ENCODE results near the gene PRR5L.
A peak's percentile ranks its signal among the peaks of the same experiment; 100 is the strongest.

Gene PRR5L

DNA sequence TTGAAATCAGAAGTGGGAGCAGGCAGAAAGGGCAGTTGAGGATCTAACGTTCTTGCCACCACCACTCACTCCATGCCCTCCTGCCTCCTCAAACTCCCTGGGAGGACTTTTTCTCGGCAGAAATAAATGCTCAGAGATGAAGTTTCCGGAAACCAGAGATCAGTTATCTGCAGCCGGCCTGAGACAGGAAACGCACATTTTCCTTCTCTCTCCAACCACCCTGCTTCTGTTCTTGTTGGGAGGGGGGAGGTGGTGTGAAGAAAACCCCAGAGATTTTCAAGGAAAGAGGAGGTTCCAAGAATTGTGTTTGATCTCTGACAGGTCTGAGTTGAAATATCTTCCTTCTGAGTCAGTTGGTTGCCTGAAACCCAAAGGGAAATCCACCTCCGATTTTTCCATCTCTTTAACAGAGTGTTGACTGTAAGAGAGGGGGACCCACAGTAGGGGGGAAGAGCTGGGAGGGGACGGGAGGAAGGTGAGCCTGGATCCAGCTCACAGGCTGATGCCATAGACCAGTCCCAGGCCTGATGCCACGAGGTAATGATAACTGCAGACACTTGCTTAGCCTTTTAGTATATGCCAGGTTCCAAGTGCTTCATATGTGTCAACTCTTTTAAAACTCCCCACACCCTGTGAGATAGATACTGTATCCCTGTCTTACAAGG, 113.2 kb downstream of the PRR5L start:
- H3K27me3 ChIP-seq (replicated peaks; ENCODE audit: control insufficient read depth, insufficient read depth, low read length), result peaks cover 6% of the 10 kb centered on the region
- no peak overlapping the region for H3K4me3 ChIP-seq (ENCODE audit: low read length)
- H3K9me3 ChIP-seq (ENCODE audit: control insufficient read depth, low read length), result no peaks in the 10 kb centered on the region
- no peak for DNase-seq (ENCODE audit: low read depth)
- no peaks in the 10 kb centered on the region for H3K36me3 ChIP-seq (ENCODE audit: control insufficient read depth, insufficient read depth, low read length, severe bottlenecking)
- no peak overlapping the region for H3K9ac ChIP-seq (ENCODE audit: low read length)
- no peaks in the 10 kb centered on the region for H3K4me1 ChIP-seq (ENCODE audit: control insufficient read depth, insufficient read depth, low read length)

DNA sequence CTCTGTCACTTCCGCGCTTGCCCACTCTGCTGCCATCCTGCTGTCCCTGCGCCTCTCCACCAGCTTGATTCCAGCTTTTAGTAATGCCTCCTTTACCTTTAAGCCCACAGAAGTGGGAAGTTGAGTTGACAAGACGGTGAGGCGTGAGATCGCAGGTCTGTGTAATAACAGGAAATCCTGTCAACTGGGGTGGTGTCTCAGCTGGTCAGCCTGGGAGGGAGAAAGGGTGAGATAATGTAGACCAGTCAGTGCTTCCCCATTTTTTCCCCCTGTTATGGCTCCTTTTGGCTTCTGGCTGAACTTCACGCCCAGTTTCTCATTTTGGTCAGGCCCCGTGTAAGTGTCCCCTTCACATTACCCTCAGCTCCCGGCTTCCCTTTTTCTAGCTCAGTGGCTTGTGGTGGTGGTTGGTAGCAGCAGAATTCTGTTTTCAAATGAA, 115.1 kb downstream of the PRR5L start:
- H3K27me3 ChIP-seq (replicated peaks; ENCODE audit: control insufficient read depth, insufficient read depth, low read length), result peaks cover 6% of the 10 kb centered on the region
- no peak overlapping the region for H3K9ac ChIP-seq (ENCODE audit: low read length)
- H3K4me1 ChIP-seq (ENCODE audit: control insufficient read depth, insufficient read depth, low read length), result no peaks in the 10 kb centered on the region
- H3K4me3 ChIP-seq (ENCODE audit: low read length), result no peak overlapping the region
- no peak for DNase-seq (ENCODE audit: low read depth)
- no peaks in the 10 kb centered on the region for H3K36me3 ChIP-seq (ENCODE audit: control insufficient read depth, insufficient read depth, low read length, severe bottlenecking)
- peaks cover 3% of the 10 kb centered on the region for H3K9me3 ChIP-seq (ENCODE audit: control insufficient read depth, low read length)

DNA sequence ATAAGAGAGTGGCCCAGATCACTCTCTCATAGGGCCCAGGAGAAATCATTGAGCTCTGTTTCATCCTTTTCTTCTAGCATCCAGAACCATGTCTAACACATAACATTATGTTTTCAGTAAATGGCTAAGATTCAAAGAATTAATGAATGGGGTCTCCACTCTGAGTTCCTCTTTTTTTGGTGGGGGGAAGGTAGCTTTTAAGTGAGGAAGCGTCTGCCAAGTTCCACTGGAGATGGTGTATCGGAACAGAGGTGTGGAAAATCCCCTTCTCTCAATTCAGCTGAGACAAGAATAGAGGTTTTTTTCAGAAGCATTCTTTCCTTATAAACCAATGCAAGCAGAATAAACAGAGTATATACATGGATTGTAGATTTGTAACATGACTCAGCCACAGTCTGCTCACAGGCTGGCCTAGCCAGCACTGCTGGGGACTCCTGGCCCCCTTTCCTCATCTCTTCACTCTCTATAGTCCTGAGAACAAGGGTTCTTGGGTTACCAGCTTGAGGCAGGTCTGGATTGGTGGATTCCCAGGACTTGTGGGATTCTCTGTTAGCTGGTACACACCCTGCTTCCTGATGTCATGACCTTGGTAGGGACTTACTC, 116.8 kb downstream of the PRR5L start:
- Histone ChIP-seq H3K36me3 (ENCODE audit: control insufficient read depth, insufficient read depth, low read length, severe bottlenecking) (no peaks in the 10 kb centered on the region), H3K27me3 (replicated peaks; ENCODE audit: control insufficient read depth, insufficient read depth, low read length) (peaks cover 16% of the 10 kb centered on the region), H3K9me3 (ENCODE audit: control insufficient read depth, low read length) (peaks cover 3% of the 10 kb centered on the region), H3K9ac (ENCODE audit: low read length) (no peak overlapping the region), H3K4me1 (ENCODE audit: control insufficient read depth, insufficient read depth, low read length) (no peaks in the 10 kb centered on the region), H3K4me3 (ENCODE audit: low read length) (no peak overlapping the region)
- peak; percentile 70 for DNase-seq (ENCODE audit: low read depth)

DNA sequence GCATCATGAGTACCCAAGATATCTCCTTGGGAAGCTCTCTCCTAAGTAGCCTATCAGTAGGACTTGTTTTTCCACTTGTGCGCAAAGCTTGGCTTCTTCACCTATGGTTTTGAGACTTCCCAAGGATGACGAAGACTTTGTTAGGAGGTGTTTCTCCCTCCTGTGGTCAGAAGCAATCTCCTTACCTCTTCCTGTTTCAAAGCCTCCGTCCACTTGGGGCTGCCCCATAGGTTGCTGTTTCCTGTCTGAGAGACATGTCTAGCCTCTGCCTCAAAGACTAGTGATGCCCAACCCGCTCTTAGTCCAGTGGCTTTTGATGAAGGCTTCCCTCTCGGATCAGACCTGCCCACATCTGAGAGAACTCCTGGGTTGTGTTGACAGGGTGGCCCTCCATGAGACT, 121.1 kb downstream of the PRR5L start:
- H3K4me1 ChIP-seq (ENCODE audit: control insufficient read depth, insufficient read depth, low read length), result peaks cover 19% of the 10 kb centered on the region
- no peak overlapping the region for H3K4me3 ChIP-seq (ENCODE audit: low read length)
- no peaks in the 10 kb centered on the region for H3K36me3 ChIP-seq (ENCODE audit: control insufficient read depth, insufficient read depth, low read length, severe bottlenecking)

DNA sequence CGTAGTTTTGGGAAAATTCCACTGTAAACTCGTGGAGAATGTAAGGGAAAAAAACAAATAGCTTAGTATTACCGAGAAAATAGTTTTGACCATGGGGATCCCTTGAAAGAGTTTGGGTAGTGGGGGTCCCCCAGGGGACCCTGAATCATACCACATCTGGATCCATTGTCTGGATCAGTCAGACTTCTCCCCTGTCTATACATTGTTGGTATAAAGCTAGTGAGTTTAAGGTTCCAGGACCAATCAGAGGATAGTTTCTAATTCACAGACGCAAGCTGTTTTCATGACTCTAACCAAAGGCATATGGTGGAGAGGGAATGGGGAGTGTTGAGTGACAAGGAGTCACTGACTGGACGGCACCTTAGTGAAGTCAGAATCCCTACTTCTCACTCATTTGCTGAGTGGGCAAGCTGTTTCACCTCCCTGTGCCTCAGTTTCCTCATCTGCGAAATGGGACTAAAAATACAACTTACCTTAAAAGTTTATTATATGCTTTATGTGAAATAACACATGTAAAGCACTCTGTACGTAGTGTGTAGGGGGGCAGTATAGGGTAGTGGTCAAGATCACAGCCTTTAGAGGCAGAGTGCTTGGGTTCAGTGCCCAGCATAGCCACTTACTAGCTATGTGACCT, 123.8 kb downstream of the PRR5L start:
- DNase-seq (ENCODE audit: low read depth), result no peak
- no peaks in the 10 kb centered on the region for H3K36me3 ChIP-seq (ENCODE audit: control insufficient read depth, insufficient read depth, low read length, severe bottlenecking)
- H3K4me1 ChIP-seq (ENCODE audit: control insufficient read depth, insufficient read depth, low read length), result peaks cover 19% of the 10 kb centered on the region
- H3K9ac ChIP-seq (ENCODE audit: low read length), result no peak overlapping the region
- H3K9me3 ChIP-seq (ENCODE audit: control insufficient read depth, low read length), result peaks cover 2% of the 10 kb centered on the region
- H3K27me3 ChIP-seq (replicated peaks; ENCODE audit: control insufficient read depth, insufficient read depth, low read length), result peaks cover 13% of the 10 kb centered on the region
- no peak overlapping the region for H3K4me3 ChIP-seq (ENCODE audit: low read length)

More for the DNA sequence above, 121.1 kb downstream of the PRR5L start:
- peaks cover 13% of the 10 kb centered on the region for H3K27me3 ChIP-seq (replicated peaks; ENCODE audit: control insufficient read depth, insufficient read depth, low read length)
- no peak for DNase-seq (ENCODE audit: low read depth)
- peaks cover 3% of the 10 kb centered on the region for H3K9me3 ChIP-seq (ENCODE audit: control insufficient read depth, low read length)
- H3K9ac ChIP-seq (ENCODE audit: low read length), result no peak overlapping the region

DNA sequence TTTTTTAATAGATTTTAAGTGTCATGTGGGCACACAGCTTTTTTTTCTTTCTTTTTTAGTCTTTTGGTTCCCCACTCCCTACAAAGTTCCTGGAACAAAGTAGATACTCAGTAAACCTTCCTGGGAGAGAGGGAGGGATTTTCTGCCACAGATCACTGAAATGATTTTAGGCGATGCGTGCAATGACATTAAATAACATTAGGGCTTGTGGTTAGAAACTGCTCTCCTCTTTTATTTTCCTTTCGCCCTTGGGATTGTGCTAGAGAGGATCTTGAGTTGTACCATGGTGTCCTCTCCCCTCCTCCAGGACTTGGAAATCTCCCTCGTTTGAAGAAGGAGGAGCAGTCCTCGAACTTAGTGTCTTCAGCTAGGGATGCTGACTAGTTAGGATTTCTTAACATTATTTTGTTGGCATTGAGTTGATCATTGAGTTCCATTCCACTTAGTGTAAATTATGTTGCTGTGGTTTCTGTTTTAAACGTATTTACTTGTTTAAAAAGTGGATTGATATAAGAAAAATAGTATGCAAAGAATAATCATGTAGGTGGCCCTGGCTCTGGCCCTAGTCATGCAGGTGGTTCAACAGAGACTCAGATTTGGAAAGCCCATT, 125.6 kb downstream of the PRR5L start:
- no peak for DNase-seq (ENCODE audit: low read depth)
- Histone ChIP-seq H3K4me3 (ENCODE audit: low read length) (peak overlapping the region; percentile 14), H3K9ac (ENCODE audit: low read length) (peak overlapping the region; percentile 40), H3K27me3 (replicated peaks; ENCODE audit: control insufficient read depth, insufficient read depth, low read length) (peaks cover 13% of the 10 kb centered on the region), H3K9me3 (ENCODE audit: control insufficient read depth, low read length) (no peaks in the 10 kb centered on the region), H3K36me3 (ENCODE audit: control insufficient read depth, insufficient read depth, low read length, severe bottlenecking) (no peaks in the 10 kb centered on the region), H3K4me1 (ENCODE audit: control insufficient read depth, insufficient read depth, low read length) (peaks cover 23% of the 10 kb centered on the region)

DNA sequence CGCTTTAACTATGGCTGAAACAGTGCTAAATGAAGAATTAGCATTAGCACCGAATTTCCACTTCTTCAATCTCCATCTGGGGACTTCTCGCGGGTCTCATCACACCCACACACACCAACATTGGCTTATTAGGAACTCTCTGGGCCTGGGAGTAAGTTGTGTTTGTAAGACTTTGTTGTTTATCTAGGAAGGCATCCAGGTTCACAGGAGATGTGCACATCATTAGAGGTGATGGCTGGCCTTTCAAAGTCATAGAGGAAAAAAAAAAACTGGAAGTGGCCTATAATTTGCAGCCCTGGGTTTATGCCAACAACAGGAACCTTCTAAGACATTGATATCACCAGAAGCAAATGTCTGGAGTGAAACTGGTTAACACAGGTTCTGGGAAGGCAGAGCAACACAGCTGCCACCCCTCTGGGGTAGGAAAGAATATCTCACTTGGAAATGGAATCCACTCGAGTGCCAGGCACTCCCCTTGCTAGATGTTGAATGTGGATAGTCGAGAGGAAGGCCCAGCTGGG, 129.5 kb downstream of the PRR5L start:
- Histone ChIP-seq H3K36me3 (ENCODE audit: control insufficient read depth, insufficient read depth, low read length, severe bottlenecking) (no peaks in the 10 kb centered on the region), H3K9me3 (ENCODE audit: control insufficient read depth, low read length) (no peaks in the 10 kb centered on the region), H3K27me3 (replicated peaks; ENCODE audit: control insufficient read depth, insufficient read depth, low read length) (no peaks in the 10 kb centered on the region), H3K4me1 (ENCODE audit: control insufficient read depth, insufficient read depth, low read length) (peaks cover 26% of the 10 kb centered on the region), H3K4me3 (ENCODE audit: low read length) (no peak overlapping the region), H3K9ac (ENCODE audit: low read length) (no peak overlapping the region)
- no peak for DNase-seq (ENCODE audit: low read depth)

DNA sequence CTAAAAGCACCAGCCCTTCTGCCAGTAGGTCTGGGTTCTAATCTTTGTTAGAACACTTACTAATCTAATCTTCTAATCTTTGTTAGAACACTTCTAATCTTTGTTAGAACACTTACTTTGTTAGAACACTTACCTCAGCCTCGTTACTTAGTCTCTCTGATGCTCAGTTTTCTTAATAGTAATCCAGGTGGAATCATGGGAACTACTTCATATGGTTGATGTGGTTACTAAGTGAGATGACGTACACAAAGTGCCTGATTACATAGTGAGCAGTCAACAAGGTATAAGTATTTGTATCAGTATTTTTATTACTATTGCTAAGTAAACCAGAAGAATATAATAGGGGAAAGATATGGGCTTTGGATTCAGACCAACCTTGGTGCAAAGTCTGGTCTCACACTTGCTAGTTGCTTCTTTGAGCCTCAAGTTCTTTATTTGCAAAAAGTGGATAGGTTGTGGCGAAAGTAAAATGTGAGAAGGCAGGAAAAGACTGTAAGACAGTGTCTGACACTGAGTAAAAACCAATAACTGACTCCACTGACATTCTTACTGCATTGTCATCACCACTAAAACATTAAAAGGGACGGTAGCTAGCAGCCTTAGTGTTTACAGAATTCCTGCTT, 130.2 kb downstream of the PRR5L start:
- no peaks in the 10 kb centered on the region for H3K9me3 ChIP-seq (ENCODE audit: control insufficient read depth, low read length)
- H3K4me1 ChIP-seq (ENCODE audit: control insufficient read depth, insufficient read depth, low read length), result peaks cover 19% of the 10 kb centered on the region
- DNase-seq (ENCODE audit: low read depth), result no peak
- H3K27me3 ChIP-seq (replicated peaks; ENCODE audit: control insufficient read depth, insufficient read depth, low read length), result no peaks in the 10 kb centered on the region
- H3K4me3 ChIP-seq (ENCODE audit: low read length), result peak overlapping the region; percentile 9
- no peaks in the 10 kb centered on the region for H3K36me3 ChIP-seq (ENCODE audit: control insufficient read depth, insufficient read depth, low read length, severe bottlenecking)
- no peak overlapping the region for H3K9ac ChIP-seq (ENCODE audit: low read length)

DNA sequence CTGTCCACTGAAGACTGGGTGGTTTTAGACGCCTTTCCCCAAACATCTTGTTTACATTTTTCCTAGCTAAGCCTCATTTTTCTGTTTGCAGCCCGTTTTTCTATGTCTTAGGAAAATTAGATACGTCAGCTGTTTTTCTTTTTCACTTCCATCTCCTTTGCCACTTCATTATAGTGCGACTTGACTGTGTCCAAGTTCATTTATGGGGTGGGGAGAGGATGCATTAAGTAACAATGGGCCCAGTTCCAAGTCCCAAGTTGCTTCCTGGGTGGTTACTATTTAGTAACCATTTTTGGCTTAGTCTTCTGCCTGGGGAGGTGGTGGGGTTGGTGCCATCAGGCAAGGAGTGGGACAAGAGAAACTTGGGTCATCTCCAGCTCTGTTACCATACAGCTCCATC, 131.0 kb downstream of the PRR5L start:
- H3K9ac ChIP-seq (ENCODE audit: low read length), result peak overlapping the region; percentile 26
- no peaks in the 10 kb centered on the region for H3K36me3 ChIP-seq (ENCODE audit: control insufficient read depth, insufficient read depth, low read length, severe bottlenecking)
- DNase-seq (ENCODE audit: low read depth), result no peak
- H3K9me3 ChIP-seq (ENCODE audit: control insufficient read depth, low read length), result no peaks in the 10 kb centered on the region
- peak overlapping the region; percentile 9 for H3K4me3 ChIP-seq (ENCODE audit: low read length)
- H3K27me3 ChIP-seq (replicated peaks; ENCODE audit: control insufficient read depth, insufficient read depth, low read length), result no peaks in the 10 kb centered on the region
- peaks cover 20% of the 10 kb centered on the region for H3K4me1 ChIP-seq (ENCODE audit: control insufficient read depth, insufficient read depth, low read length)

DNA sequence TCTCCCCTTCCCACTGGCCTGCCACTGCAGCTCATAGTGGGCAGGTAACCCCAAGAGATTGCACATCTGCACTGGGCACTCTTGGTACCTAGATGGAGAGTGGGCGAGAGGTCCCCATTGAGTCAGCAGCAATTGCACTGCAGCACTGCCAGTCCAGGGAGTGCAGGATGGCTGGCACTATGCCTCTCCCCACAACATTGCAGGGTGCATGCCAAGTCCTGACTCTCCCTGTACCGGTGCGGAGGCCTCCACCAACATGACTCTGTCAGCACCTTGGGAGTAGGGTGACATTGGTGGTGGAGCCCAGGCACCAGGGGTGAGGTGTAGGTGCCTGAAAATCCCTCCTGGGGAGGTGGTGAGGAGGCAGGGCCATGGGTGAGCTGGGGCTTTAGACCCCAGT, 131.8 kb downstream of the PRR5L start:
- no peaks in the 10 kb centered on the region for H3K36me3 ChIP-seq (ENCODE audit: control insufficient read depth, insufficient read depth, low read length, severe bottlenecking)
- no peak overlapping the region for H3K9ac ChIP-seq (ENCODE audit: low read length)

More for the DNA sequence above, 131.8 kb downstream of the PRR5L start:
- no peaks in the 10 kb centered on the region for H3K27me3 ChIP-seq (replicated peaks; ENCODE audit: control insufficient read depth, insufficient read depth, low read length)
- no peak overlapping the region for H3K4me3 ChIP-seq (ENCODE audit: low read length)
- DNase-seq (ENCODE audit: low read depth), result no peak
- H3K4me1 ChIP-seq (ENCODE audit: control insufficient read depth, insufficient read depth, low read length), result peaks cover 23% of the 10 kb centered on the region
- no peaks in the 10 kb centered on the region for H3K9me3 ChIP-seq (ENCODE audit: control insufficient read depth, low read length)
